ENCODE measurements around the gene LPP. TPM values are rescaled to one million over a fixed set of nuclear protein-coding genes. Genes with fewer than 3 reads are reported as not detected.

The LPP gene
- total and polyA plus RNA-seq, 2 of the 13 experiments (the other 11 are each of a cell fraction or from before 2014, with no cell fraction given) = 19.2 to 29.9 TPM

DNA sequence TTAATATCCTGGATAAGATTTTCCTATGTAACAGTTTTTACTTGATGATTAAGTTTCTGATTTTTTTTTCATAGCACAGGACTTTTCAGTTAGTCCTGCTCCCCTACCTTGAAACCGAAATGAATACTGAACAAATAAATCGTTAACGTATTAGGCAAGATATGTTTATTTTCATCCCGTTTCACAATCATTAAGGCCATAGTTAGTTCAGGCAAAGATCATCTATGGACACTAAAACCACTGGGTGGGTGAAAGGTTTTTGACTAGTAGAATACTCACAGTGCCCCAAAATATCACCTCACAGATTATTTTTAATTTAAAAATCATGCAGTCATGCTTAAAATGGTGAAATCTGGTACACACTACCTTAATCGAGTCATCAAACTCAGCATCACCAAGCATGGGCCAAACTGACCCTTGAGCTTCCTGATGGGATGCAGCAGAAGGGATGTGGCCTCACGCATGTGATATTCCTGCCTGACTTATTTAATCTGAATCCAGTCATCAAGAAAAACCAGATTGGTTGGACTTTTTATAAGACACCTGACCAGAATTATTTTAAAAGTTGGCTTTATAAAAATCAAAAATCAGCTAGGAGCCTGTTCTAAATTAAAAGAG, 365.0 kb downstream of the LPP start (continued):
- TF ChIP-seq, protein P1, sequence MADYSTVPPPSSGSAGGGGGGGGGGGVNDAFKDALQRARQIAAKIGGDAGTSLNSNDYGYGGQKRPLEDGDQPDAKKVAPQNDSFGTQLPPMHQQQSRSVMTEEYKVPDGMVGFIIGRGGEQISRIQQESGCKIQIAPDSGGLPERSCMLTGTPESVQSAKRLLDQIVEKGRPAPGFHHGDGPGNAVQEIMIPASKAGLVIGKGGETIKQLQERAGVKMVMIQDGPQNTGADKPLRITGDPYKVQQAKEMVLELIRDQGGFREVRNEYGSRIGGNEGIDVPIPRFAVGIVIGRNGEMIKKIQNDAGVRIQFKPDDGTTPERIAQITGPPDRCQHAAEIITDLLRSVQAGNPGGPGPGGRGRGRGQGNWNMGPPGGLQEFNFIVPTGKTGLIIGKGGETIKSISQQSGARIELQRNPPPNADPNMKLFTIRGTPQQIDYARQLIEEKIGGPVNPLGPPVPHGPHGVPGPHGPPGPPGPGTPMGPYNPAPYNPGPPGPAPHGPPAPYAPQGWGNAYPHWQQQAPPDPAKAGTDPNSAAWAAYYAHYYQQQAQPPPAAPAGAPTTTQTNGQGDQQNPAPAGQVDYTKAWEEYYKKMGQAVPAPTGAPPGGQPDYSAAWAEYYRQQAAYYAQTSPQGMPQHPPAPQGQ (CRISPR knock-in tag; IDR thresholded peaks at IDR 0.05; ENCODE audit: borderline replicate concordance) = no peak
- TF ChIP-seq ZNF556 (CRISPR knock-in tag; IDR thresholded peaks at IDR 0.05; ENCODE audit: borderline replicate concordance) = no peak
- TF ChIP-seq, protein P2, sequence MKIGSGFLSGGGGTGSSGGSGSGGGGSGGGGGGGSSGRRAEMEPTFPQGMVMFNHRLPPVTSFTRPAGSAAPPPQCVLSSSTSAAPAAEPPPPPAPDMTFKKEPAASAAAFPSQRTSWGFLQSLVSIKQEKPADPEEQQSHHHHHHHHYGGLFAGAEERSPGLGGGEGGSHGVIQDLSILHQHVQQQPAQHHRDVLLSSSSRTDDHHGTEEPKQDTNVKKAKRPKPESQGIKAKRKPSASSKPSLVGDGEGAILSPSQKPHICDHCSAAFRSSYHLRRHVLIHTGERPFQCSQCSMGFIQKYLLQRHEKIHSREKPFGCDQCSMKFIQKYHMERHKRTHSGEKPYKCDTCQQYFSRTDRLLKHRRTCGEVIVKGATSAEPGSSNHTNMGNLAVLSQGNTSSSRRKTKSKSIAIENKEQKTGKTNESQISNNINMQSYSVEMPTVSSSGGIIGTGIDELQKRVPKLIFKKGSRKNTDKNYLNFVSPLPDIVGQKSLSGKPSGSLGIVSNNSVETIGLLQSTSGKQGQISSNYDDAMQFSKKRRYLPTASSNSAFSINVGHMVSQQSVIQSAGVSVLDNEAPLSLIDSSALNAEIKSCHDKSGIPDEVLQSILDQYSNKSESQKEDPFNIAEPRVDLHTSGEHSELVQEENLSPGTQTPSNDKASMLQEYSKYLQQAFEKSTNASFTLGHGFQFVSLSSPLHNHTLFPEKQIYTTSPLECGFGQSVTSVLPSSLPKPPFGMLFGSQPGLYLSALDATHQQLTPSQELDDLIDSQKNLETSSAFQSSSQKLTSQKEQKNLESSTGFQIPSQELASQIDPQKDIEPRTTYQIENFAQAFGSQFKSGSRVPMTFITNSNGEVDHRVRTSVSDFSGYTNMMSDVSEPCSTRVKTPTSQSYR (CRISPR knock-in tag; IDR thresholded peaks at IDR 0.05; ENCODE audit: borderline replicate concordance) = peak; percentile 11; the same call in 1 of the 2 replicates
- no peak for TF ChIP-seq ZSCAN25 (CRISPR knock-in tag; IDR thresholded peaks at IDR 0.05)
- TF ChIP-seq, protein P3, sequence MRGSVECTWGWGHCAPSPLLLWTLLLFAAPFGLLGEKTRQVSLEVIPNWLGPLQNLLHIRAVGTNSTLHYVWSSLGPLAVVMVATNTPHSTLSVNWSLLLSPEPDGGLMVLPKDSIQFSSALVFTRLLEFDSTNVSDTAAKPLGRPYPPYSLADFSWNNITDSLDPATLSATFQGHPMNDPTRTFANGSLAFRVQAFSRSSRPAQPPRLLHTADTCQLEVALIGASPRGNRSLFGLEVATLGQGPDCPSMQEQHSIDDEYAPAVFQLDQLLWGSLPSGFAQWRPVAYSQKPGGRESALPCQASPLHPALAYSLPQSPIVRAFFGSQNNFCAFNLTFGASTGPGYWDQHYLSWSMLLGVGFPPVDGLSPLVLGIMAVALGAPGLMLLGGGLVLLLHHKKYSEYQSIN (CRISPR knock-in tag; IDR thresholded peaks at IDR 0.05; ENCODE audit: borderline replicate concordance) = no peak
- no peak for TF ChIP-seq REPIN1 (CRISPR knock-in tag; IDR thresholded peaks at IDR 0.05; ENCODE audit: borderline replicate concordance, low read depth)
- TF ChIP-seq, protein P4, sequence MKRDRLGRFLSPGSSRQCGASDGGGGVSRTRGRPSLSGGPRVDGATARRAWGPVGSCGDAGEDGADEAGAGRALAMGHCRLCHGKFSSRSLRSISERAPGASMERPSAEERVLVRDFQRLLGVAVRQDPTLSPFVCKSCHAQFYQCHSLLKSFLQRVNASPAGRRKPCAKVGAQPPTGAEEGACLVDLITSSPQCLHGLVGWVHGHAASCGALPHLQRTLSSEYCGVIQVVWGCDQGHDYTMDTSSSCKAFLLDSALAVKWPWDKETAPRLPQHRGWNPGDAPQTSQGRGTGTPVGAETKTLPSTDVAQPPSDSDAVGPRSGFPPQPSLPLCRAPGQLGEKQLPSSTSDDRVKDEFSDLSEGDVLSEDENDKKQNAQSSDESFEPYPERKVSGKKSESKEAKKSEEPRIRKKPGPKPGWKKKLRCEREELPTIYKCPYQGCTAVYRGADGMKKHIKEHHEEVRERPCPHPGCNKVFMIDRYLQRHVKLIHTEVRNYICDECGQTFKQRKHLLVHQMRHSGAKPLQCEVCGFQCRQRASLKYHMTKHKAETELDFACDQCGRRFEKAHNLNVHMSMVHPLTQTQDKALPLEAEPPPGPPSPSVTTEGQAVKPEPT (CRISPR knock-in tag; IDR thresholded peaks at IDR 0.05; ENCODE audit: low read depth) = no peak
- no peak for TF ChIP-seq TSC22D2 (CRISPR knock-in tag; IDR thresholded peaks at IDR 0.05; ENCODE audit: borderline replicate concordance)
- TF ChIP-seq, protein P5, sequence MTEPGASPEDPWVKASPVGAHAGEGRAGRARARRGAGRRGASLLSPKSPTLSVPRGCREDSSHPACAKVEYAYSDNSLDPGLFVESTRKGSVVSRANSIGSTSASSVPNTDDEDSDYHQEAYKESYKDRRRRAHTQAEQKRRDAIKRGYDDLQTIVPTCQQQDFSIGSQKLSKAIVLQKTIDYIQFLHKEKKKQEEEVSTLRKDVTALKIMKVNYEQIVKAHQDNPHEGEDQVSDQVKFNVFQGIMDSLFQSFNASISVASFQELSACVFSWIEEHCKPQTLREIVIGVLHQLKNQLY (CRISPR knock-in tag; IDR thresholded peaks at IDR 0.05) = no peak
- TF ChIP-seq HNRNPL (IDR thresholded peaks at IDR 0.05; ENCODE audit: low read depth, low read length) = no peak
- TF ChIP-seq ZBTB38 (CRISPR knock-in tag; IDR thresholded peaks at IDR 0.05) = no peak
- no peak for TF ChIP-seq SP4 (CRISPR knock-in tag; IDR thresholded peaks at IDR 0.05)
- TF ChIP-seq NCOA2 (CRISPR knock-in tag; IDR thresholded peaks at IDR 0.05) = peak; percentile 74
- TF ChIP-seq, protein P6, sequence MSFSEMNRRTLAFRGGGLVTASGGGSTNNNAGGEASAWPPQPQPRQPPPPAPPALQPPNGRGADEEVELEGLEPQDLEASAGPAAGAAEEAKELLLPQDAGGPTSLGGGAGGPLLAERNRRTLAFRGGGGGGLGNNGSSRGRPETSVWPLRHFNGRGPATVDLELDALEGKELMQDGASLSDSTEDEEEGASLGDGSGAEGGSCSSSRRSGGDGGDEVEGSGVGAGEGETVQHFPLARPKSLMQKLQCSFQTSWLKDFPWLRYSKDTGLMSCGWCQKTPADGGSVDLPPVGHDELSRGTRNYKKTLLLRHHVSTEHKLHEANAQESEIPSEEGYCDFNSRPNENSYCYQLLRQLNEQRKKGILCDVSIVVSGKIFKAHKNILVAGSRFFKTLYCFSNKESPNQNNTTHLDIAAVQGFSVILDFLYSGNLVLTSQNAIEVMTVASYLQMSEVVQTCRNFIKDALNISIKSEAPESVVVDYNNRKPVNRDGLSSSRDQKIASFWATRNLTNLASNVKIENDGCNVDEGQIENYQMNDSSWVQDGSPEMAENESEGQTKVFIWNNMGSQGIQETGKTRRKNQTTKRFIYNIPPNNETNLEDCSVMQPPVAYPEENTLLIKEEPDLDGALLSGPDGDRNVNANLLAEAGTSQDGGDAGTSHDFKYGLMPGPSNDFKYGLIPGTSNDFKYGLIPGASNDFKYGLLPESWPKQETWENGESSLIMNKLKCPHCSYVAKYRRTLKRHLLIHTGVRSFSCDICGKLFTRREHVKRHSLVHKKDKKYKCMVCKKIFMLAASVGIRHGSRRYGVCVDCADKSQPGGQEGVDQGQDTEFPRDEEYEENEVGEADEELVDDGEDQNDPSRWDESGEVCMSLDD (CRISPR knock-in tag; IDR thresholded peaks at IDR 0.05; ENCODE audit: borderline replicate concordance) = no peak
- TF ChIP-seq PCBP2 (optimal IDR thresholded peaks at IDR 0.05; ENCODE audit: low read depth, low read length, poor library complexity, severe bottlenecking) = no peak
